Neural crest cell (in vitro differentiated cells): ENCODE data around the gene SMOC1. TPM values are rescaled to one million over a fixed set of nuclear protein-coding genes. Genes with fewer than 3 reads are reported as not detected.

Experiments
- DNase-seq: peaks from one replicate; pipeline ENCODE4 v3.0.0; 2021; ENCODE audit warnings: low read depth, mixed read lengths, low spot score
- H3K27ac Mint-ChIP-seq: one replicate; pipeline ENCODE4 v1.8.0; 2021; ENCODE audit warnings: mild to moderate bottlenecking, mixed read lengths; ENCODE audit not compliant: unreplicated experiment
- H3K27me3 Mint-ChIP-seq: 2 replicates; pipeline ENCODE4 v1.8.0; 2021; ENCODE audit warnings: low read depth, mild to moderate bottlenecking, mixed read lengths
- H3K36me3 Mint-ChIP-seq: 2 replicates; pipeline ENCODE4 v1.8.0; 2021; ENCODE audit warnings: low read depth, mild to moderate bottlenecking, mixed read lengths
- H3K4me1 Mint-ChIP-seq: 2 replicates; pipeline ENCODE4 v1.8.0; 2021; ENCODE audit warnings: mixed read lengths
- H3K4me3 Mint-ChIP-seq: one replicate; pipeline ENCODE4 v1.8.0; 2021; ENCODE audit warnings: mild to moderate bottlenecking, mixed read lengths
- H3K9me3 Mint-ChIP-seq: 2 replicates; pipeline ENCODE4 v1.8.0; 2021; ENCODE audit warnings: mixed read lengths
- total RNA-seq: library from RNA; stranded (reverse); gene quantifications from 2 replicates; pipeline ENCODE4 v1.2.1, GENCODE V29; 2021
- TF ChIP-seq, protein P1 (sequence below): fragments of 200-600 bp; sonication (generic); conservative IDR thresholded peaks from 2 replicates; pipeline ENCODE4 v1.5.0; 2021; ENCODE audit warnings: antibody characterized with exemption, mild to moderate bottlenecking

The SMOC1 gene
- total RNA-seq, 1 donor from 2014 or later: 203 TPM

- H3K9me3 Mint-ChIP-seq: no peaks in the 10 kb centered on the region
- H3K4me3 Mint-ChIP-seq: no peak overlapping the region
- TF ChIP-seq, protein P1, sequence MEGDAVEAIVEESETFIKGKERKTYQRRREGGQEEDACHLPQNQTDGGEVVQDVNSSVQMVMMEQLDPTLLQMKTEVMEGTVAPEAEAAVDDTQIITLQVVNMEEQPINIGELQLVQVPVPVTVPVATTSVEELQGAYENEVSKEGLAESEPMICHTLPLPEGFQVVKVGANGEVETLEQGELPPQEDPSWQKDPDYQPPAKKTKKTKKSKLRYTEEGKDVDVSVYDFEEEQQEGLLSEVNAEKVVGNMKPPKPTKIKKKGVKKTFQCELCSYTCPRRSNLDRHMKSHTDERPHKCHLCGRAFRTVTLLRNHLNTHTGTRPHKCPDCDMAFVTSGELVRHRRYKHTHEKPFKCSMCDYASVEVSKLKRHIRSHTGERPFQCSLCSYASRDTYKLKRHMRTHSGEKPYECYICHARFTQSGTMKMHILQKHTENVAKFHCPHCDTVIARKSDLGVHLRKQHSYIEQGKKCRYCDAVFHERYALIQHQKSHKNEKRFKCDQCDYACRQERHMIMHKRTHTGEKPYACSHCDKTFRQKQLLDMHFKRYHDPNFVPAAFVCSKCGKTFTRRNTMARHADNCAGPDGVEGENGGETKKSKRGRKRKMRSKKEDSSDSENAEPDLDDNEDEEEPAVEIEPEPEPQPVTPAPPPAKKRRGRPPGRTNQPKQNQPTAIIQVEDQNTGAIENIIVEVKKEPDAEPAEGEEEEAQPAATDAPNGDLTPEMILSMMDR: no peak
- no peak overlapping the region for H3K27ac Mint-ChIP-seq
- no peaks in the 10 kb centered on the region for H3K36me3 Mint-ChIP-seq
- peaks cover 56% of the 10 kb centered on the region for H3K4me1 Mint-ChIP-seq
- peaks cover 3% of the 10 kb centered on the region for H3K27me3 Mint-ChIP-seq
- no peak for DNase-seq
These were observed 23.9 kb upstream of the SMOC1 start for GRCh38 chr14:69855180-69855832.

- no peak for DNase-seq
- H3K36me3 Mint-ChIP-seq: peaks cover 3% of the 10 kb centered on the region
- H3K27me3 Mint-ChIP-seq: peaks cover 3% of the 10 kb centered on the region
- peaks cover 36% of the 10 kb centered on the region for H3K4me1 Mint-ChIP-seq
- TF ChIP-seq, protein P1: no peak
- no peak overlapping the region for H3K4me3 Mint-ChIP-seq
- no peak overlapping the region for H3K27ac Mint-ChIP-seq
- H3K9me3 Mint-ChIP-seq: peaks cover 3% of the 10 kb centered on the region
These were observed 20.4 kb upstream of the SMOC1 start for GRCh38 chr14:69858801-69859200.

DNA sequence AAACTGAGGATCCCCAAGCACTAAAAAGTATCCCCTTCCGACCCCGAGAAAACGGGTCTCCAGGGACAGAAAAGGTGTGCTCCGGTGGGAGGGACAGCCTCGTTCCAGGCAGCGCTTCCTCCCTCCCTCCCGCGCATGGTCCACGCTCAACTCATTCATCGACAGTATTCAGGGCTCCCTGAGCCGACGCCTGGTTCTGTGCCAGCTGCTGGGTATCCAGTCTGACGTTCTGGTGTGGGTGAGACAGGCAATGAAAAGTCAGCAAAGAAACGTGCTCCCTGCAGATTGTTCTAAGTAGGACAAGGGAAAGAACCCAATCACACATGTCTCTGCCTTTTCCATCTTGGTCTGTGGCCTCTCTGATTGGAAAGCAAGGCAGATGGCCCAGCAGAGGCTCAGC is 19.6 kb upstream of the SMOC1 start:
- H3K4me1 Mint-ChIP-seq: peaks cover 34% of the 10 kb centered on the region
- no peak overlapping the region for H3K27ac Mint-ChIP-seq
- peaks cover 3% of the 10 kb centered on the region for H3K27me3 Mint-ChIP-seq
- no peak overlapping the region for H3K4me3 Mint-ChIP-seq
- DNase-seq: no peak
- peaks cover 3% of the 10 kb centered on the region for H3K36me3 Mint-ChIP-seq
- TF ChIP-seq, protein P1: no peak
- H3K9me3 Mint-ChIP-seq: peaks cover 7% of the 10 kb centered on the region

- Mint-ChIP-seq H3K36me3 (peaks cover 3% of the 10 kb centered on the region), H3K4me1 (peaks cover 31% of the 10 kb centered on the region), H3K27me3 (peaks cover 3% of the 10 kb centered on the region), H3K4me3 (no peak overlapping the region), H3K27ac (no peak overlapping the region), H3K9me3 (peaks cover 10% of the 10 kb centered on the region)
- TF ChIP-seq, protein P1: no peak
- DNase-seq: no peak
These were observed 19.0 kb upstream of the SMOC1 start for GRCh38 chr14:69860221-69860620.

DNA sequence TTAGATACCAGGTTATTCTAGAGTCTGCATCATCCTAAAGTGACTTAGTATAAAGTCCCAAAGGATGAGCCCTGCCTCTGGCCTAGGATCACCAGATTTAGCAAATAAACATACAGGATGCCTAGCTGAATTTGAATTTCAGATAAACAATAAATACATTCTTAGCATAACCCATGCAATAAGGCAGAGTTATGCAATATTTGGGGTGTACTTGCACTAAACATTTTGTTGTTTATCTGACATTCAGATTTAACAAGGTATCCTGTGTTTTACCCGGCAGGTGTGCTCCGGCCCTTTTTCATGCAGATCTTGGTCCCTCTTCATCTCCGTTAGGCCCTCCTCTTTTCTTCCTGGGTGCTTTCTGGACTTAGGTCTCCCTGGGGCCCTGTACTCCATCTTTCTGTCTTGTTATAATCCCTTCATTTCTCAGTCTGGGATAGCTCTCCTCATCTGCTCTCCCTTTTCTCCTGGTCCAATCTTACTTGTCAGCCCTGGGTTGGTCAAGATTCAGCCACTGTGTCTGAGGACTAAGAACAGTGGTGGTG is 18.1 kb upstream of the SMOC1 start:
- peaks cover 29% of the 10 kb centered on the region for H3K4me1 Mint-ChIP-seq
- H3K4me3 Mint-ChIP-seq: no peak overlapping the region
- peaks cover 3% of the 10 kb centered on the region for H3K27me3 Mint-ChIP-seq
- no peak overlapping the region for H3K27ac Mint-ChIP-seq
- H3K36me3 Mint-ChIP-seq: peaks cover 3% of the 10 kb centered on the region
- H3K9me3 Mint-ChIP-seq: peaks cover 13% of the 10 kb centered on the region
- TF ChIP-seq, protein P1: no peak
- DNase-seq: no peak
